HG03025 (cell line): ENCODE results near the gene SMARCB1.

ENCODE experiments used
- ATAC-seq: cut with Tn5 transposase; IDR thresholded peaks from one replicate; pipeline ENCODE4 v1.9.1; 2021; ENCODE audit warnings: mild to moderate bottlenecking, moderate library complexity; ENCODE audit not compliant: unreplicated experiment, low FRiP score

SMARCB1 gene

DNA sequence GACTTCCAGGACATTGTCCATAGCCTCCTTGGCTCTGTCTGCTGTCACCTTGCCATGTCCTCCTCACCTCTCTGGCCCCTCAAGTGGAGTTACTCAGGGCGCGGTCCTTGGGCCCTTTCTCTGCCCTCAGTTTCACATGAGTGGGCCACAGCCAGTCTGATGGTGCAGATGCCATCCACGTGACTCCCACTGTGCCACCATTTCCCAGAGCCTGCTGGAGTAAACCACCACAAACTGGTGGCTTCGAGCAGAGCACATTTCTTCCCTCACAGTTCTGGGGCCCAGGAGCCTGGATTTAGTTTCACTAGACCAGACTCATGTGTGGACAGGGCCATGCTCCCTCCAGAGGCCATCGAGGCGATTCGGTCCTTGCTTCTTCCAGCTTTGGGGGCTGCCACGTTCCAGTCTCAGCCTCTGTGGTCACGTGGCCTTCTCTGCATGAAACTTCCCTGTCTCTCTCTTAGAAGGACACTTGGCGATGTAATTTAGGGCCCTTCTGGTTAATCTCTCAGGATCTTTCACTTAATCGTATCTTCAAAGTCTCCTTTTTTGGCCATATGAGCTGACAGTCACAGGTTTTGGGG lies 14.6 kb downstream of the SMARCB1 start:
- no peak for ATAC-seq

DNA sequence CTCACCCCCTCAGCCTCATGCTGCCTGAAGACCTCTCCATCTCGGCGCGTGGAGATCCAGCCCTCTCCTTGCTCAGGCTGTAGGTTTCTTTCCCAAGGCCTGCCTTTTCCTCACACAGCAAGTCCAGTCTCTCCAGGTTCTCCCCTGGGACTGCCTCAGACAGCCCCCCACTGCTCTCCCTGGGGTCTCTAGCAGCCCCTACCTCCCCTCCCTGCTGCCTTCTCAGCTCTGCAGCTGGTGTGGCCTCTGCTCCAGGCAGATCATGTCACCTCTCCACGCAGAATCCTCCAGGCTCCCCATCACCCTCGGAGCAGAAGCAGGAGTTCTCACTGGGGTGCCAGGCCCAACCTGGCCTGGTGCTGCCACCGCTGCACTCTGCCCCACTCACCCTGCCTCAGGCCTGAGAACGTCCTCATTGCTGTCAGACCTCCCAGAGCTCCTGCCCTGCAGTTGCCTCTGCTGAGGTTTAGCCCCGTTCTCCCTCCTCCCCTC lies 15.2 kb downstream of the SMARCB1 start:
- no peak for ATAC-seq

DNA sequence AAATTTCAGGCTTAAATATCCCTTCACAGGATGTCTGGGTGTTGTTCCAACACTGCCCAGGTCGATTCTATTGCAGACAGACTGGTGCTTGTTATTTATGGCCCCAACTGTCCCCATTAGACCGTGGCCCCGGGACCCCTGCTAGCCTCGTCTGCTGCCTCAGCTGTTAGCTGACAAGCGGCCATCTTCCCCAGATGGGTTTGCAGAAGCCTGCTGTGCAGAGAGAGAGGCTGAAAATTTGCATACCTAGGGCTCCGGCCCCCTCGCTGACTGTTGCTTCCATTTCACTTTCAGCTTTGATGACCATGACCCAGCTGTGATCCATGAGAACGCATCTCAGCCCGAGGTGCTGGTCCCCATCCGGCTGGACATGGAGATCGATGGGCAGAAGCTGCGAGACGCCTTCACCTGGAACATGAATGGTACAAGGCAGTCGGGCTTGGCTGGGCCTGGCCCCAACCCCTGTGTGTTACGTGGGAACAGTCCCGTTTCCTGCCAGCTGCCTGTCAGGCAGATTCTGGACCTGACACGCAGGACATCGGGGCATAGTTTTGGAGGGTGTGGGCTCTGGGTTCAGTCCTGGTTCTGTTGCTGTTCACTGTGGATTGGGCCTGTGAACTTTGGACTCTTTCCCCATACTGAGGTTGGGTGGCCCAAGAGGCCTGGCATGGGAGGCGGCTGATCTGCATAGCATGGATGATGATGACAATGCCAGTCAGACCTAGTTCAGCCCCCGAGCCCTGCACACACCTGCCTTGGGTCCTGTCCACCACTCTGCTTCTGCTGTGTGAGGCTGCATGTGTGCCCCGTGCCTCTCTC lies 16.4 kb downstream of the SMARCB1 start:
- no peak for ATAC-seq

DNA sequence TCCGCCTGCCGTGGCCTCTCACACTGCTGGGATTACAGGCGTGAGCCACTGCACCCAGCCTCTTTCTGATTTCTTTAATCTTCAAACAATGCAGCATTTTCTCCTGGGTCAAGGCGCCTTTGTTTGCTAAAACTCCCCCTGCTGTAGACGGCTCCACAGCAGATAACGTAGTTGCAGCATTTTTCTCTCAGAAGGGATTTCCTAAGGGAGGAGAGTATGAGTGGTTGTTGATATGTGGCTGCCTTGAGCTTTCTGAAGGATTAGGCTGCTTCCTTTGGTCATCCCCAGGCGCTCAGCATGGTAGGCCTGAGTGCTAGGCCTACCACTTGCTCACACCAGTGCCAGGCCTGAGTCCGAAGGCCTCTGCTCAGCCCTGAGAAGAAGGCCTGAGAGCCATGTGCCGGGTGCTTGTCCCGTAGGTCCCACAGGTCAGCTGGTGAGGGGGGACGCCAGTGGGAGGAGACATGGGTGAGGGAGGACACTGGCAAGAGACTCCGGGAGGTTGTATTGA lies 18.1 kb downstream of the SMARCB1 start:
- no peak for ATAC-seq

DNA sequence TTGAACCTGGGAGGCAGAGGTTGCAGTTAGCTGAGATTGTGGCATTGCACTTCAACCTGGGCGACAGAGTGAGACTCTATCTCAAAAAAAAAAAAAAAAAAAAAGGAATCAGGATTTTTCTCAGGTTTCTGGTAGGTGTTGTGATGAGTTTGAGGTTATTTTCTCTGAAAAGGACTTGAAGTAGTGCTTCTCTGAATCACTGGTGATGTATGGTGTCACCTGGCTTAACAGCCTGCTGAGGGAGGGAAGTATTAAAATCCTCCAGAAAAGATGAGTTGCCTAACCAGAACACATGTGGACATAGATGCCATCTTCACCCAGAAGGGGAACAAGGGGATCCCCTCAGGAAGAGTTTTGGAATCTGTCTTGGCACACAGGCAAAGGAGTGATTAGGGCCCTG lies 20.1 kb downstream of the SMARCB1 start:
- no peak for ATAC-seq

DNA sequence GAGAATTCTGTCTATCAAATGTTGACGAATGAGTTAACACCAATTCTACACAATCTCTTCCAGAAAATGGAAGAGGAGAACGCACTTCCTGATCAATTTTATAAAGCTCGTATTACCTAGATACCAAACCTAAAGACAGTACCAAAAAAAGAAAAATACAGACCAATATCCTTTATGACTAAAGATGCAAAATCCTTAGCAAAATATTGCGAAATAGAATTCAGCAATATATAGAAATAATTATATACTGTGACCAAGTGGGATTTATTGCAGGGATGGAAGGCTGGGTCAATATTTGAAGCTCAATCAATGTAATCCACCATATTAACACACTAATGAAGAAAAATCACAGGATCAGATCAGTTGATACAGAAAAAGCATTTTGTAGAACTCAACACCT lies 25.6 kb downstream of the SMARCB1 start:
- ATAC-seq: no peak

DNA sequence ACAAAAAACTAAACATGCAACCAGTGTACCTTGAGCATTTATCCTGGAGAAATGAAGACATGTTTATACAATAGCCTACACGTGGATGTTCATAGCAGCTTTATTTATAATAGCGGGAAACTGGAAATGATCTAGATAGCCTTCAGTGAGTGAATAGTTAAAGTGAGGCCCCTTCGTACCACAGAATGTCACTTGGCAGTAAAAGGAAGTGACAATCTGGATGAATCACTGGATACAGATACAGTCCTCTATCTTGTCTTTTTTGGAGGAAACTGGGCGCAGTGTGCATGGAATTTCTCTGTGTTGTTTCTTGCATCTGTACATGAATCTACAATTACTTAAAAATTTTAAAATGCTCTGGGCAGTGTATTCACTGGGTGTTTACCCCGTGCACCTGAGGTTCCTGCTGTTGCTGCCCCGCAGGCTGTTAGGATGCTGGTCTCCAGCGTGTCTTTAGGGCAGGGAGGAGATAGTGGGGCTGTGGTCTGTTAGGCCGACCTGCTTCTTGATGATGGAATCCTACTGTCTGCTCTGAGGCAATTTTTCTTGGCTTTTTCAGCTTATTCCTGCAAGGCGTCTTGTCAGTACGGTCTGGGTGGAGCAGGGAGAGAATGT lies 28.9 kb downstream of the SMARCB1 start:
- no peak for ATAC-seq

DNA sequence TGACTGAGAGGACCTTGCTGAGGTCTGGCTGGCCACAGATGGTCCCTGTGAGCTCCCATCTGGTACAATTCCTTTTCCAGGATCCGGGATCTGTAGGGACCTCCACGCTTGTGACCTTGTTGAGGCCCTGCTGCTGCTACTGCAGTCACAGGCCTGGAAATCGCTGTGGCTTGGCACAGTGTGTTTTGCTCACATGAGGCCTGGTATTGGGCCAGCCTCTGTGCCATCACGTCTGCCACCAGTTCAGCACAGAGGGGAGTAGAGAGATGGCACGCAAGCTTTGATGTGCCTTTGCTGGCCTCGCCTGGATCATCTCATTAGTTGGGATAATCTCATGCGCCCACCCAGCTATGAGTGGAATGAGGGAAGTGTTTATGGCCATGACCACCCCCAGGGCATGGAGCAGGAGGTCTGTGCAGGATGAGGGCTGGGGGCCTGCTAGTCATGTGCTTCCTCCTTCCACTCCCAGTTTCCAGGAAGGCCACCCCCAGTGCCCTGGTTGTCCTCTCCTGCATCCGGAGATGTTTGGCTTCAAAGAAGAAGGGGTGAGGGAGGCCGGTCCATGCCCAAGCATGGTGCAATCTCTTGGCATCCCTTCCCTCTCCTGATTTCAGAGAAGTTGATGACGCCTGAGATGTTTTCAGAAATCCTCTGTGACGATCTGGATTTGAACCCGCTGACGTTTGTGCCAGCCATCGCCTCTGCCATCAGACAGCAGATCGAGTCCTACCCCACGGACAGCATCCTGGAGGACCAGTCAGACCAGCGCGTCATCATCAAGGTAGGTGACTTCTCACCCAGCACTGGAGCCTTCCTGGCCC lies 29.6 kb downstream of the SMARCB1 start:
- no peak for ATAC-seq

DNA sequence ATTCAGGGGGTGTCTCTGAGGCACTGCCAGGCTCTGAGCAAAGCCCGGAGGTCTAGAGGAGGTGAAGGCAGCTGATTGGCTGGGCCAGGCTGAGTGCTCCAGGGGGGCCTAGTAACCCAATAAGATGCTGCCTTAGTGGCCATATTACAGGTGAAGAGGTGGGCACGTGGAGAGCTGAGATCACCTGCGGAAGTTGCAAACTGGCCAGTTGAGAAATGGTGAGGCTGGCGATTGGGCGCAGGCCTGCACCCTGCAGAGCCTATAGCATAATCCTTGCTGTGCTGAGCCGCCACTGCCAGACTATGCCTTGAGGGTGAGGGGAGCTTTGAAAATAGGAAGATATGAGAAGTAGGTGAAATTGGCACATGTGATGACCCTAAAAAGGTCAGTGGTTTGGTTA lies 30.4 kb downstream of the SMARCB1 start:
- no peak for ATAC-seq

DNA sequence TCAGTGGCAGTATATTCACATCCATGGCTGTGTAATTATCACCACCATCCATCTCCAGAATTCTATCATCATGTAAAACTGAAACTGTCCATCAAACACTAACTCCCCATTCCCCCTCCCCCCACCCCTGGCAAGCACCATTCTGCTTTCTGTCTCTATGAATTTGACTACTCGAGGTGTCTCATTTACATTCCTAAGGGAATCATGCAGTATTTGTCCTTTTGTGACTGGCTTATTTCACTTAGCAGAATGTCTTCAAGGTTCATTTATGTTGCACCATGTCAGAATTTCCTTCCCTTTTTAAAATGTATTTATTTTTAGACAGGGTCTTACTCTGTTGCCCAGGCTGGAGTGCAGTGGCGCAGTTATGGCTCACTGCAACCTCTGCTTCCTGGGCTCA lies 31.8 kb downstream of the SMARCB1 start:
- no peak for ATAC-seq

DNA sequence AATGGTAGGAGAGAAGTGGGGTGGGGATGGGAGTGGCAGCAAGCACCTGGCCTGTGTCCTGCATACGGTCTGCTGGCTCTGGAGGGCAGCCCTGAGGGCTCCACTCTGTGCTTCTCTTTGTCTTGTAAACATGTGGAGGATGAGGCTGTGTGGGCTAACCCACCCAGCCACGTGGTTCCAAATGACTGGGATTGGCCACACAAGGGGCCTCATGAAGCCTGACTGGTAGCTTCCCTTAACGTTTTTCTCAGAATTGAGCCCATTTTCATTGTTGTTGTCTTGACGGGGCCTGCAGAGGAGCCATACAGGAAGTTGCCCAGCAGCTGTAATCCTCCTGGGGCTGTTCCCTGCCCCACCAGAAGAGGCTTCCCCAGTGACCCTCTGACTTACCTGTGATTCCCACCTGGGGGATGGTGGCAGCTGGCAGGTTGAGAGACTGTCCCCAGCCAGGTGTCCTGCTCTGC lies 34.0 kb downstream of the SMARCB1 start:
- no peak for ATAC-seq

DNA sequence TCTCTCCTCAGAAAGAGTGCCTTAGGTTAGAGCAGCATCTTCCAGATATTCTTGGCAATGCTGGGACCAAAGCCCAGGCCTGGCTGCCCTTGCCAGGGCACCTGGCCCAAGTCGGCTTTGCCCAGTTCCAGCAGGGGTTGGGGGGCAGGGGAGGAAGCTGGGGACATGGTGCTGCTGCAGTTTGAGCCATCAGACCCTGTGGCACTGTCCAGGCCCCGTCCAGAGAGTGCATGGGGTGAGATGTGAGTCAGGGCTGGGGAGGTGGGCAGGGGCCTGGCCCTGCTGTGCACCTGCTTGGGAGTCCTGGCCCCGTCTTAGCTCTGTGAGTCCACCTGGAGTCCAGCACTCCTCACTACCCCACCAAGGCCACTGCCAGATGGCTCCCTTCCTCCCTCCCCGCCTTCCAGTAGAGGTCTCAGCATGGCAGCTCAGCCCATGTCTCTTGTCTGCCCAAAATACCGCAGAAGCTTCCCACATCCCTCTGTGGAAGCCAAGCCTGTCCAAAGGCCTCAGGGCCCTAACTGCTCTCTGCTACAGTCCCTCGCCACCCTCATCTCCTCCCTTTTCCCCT lies 35.4 kb downstream of the SMARCB1 start:
- ATAC-seq: no peak

DNA sequence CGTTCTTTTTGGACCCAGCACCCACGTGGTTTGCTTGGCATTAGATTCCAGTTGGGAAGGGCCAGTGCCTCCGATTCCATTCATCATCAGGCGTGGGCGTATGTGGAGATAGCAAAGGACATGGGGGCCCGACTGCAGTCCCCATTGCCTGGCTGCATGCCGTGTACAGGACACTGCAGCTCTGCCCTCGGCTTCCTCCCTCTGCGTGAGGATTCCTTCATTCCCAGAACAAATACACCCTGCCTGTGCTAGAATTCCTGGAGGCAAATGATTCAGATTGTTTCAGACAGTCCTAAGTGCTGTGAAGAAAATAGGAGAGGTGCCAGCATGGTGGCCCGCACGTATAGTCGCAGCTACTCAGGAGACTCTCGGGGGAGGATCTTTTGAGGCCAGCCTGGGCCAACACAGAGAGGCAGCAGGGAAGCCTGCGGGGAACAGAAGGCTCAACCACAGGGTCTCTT lies 36.6 kb downstream of the SMARCB1 start:
- ATAC-seq: no peak

DNA sequence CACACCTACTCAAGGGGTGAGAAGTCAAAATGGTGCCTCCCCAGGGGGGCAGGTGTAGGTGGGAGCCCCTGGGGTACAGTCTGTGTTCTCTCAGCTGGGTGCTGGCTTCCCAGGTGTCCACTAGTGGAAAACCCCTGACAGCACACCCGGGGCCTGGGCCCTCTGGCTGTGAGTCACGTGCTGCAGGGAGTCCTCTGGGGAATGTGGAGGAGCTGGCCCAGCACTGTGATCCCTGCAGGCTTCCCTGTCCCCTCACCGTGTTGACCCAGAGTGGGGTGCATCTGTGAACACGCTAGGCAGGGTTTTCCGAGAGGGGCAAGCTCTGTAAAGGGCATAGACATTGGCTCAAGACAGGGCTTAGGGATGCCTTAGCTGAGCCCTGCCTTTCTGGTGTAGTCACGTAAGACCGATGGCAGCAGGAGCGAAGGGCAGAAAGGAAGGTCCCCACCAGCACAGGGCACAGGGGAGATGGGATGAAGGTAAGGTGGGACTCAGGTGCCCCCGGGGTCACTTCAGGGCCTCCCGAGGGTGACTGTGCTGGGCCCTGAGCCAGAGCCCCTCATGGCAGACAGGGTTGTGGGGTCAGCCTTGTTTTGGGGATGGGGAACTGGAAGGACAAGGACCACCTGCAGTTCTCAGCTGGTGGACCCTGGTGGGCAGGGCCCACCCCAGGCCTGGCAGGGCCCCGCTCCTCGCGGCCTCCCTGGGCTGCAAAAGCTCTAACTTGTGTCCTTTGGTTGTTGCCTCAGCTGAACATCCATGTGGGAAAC lies 37.9 kb downstream of the SMARCB1 start:
- ATAC-seq: no peak

DNA sequence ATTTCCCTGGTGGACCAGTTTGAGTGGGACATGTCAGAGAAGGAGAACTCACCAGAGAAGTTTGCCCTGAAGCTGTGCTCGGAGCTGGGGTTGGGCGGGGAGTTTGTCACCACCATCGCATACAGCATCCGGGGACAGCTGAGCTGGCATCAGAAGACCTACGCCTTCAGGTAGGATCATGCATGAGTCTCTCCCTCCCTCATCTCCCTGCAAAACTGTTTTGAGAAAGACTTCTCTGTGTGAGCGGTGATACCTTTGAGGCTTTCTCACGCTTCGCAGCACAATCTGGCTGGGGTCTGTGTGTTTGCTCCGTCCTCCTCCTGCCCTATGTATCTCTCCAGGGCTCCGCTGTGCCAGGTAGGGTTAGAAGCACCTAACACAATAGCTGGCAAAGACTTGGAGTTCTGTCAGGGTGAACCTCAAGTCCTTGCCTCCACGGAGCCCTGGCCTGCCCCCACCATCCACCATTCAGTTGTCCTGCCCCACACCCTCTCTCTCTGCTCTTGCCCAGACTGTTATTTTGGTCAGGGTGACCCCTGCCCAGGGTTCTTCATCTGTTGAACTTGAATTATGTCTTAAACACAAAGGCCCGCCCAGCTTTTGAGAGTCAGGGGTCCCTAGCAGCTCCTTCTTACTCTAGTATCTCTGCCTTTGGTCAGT lies 38.6 kb downstream of the SMARCB1 start:
- no peak for ATAC-seq

DNA sequence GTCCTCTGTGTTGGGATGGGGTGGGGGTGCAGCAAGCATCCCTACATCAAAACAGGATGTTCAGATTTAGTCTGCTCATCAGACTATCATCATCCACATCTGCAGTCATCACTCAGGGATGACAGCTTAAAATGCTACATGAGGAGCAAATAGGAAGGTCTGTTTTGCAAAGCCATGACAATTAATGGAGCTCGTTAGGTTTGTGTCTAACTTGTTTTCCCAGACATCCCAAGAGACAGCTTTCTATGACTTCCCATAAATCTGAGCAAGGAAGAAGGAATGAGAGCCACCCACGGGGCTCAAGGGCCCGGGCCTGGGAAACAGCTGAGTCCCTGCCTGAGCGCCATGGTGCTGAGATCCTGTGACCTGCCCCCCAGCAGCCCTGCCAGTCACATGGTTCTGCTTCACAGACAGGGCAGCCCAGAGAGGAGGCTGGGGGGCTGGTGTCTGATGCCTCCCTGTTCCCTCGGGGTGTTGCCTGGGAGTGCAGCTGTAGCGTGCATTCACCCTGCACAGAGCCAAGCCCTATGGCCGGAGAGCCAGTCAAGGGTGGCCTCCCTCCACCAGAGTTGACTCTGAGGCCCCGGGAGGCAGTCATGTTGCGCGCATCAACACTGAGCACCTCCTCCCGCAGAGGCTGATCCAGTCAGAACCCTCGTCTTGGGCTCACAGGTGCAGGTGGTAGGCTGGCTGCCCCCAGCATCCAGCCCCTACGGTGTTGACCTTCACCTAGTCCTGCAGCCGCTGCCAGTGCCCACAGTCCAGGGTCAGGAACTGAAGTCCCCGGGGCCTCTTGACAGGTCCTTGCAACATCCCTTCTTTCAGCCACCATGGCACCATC lies 40.0 kb downstream of the SMARCB1 start:
- ATAC-seq: no peak

DNA sequence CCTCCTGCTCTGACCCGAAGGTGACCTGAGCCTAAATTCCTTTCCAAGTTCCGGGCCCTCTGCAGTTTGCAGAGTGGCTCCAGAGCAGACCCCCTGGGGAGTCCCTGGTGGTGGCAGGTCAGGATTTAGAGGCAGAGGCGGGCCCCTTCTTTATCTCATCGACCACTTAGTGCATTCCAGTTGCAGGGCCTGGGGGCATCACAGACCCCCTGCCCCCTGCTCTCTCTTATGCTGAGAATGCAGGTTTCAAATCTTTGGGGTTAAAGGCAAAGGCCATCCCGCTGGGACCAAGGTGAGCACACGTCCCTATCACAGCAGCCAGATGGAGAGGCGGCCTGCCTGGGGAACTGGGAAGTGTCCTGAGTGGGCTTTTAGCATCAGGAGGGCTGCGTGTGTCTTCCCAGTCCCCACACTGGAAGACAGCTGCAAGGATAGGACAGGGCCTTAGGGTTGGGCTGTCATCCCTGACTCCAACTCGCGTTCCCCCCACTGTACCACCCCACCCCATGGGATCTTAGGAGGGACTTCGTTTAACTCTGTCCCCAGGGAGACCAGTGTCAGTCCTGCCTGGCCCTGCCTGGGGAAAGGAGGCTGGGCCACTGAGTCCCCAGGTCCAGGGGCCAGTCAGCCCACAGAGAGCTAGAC lies 40.7 kb downstream of the SMARCB1 start:
- ATAC-seq: no peak
